ENCODE measurements around the gene KCNQ2. TPM values are rescaled to one million over a fixed set of nuclear protein-coding genes. Genes with fewer than 3 reads are reported as not detected.

Gene KCNQ2
- total and polyA plus RNA-seq, 10 of the 15 experiments (the other 5 are each of a cell fraction or from before 2014, with no cell fraction given), result 0.06 to 0.49 (median 0.26) TPM; not detected in 7

- H3K4me2 ChIP-seq (ENCODE audit: control insufficient read depth, insufficient read depth), result no peak overlapping the region
- ATAC-seq, result no peak
- TF ChIP-seq E2F4 (IDR thresholded peaks at IDR 0.05; ENCODE audit: low read depth, low read length), result no peak
- no peak for TF ChIP-seq RUNX3 (IDR thresholded peaks at IDR 0.05; ENCODE audit: low read length)
- TF ChIP-seq E4F1 (IDR thresholded peaks at IDR 0.05; ENCODE audit: borderline replicate concordance, partially characterized antibody), result no peak
- no peak for TF ChIP-seq TCF12 (IDR thresholded peaks at IDR 0.05; ENCODE audit: low read depth, low read length)
- TF ChIP-seq DPF2 (IDR thresholded peaks at IDR 0.05), result no peak
- TF ChIP-seq BACH1 (IDR thresholded peaks at IDR 0.05; ENCODE audit: borderline replicate concordance), result no peak
- H3K36me3 ChIP-seq (ENCODE audit: control insufficient read depth in 2 of 2, insufficient read depth in 2 of 2, low read length in 1 of 2), result no peaks in the 10 kb centered on the region
- ChIA-PET RAD21 (ENCODE audit: unreplicated experiment) (no interaction called here), CTCF (no interaction called here), SMC1A (ENCODE audit: uncharacterized antibody, unreplicated experiment) (no interaction called here), POLR2A (no interaction called here)
- intact Hi-C loops (cut with micrococcal nuclease; ENCODE audit: unreplicated experiment), result no loop called here
- H3K4me1 ChIP-seq (ENCODE audit: control insufficient read depth, insufficient read depth, low read length), result no peaks in the 10 kb centered on the region
- H4K20me1 ChIP-seq (ENCODE audit: control insufficient read depth, insufficient read depth), result no peaks in the 10 kb centered on the region
- no peak overlapping the region for H3K9ac ChIP-seq (ENCODE audit: control insufficient read depth, insufficient read depth, low read length)
- H3K27me3 ChIP-seq (replicated peaks in 1 of 2; ENCODE audit: control insufficient read depth in 2 of 2, insufficient read depth in 2 of 2, low read length in 1 of 2), result no peaks in the 10 kb centered on the region
- H3K4me3 ChIP-seq, result no peak overlapping the region
- FAIRE-seq, result no peak
- in situ Hi-C loops (cut with MboI), result no loop called here
- BruUV-seq (replicated peaks), result no TSS peak
- DNase-seq (ENCODE audit: low read depth, low spot score), result no peak
- no peaks in the 10 kb centered on the region; the same call in 2 of the 3 replicates for H3K9me3 ChIP-seq (replicated peaks; ENCODE audit: control insufficient read depth, insufficient read depth, low read length)
- no peaks in the 10 kb centered on the region for H3K79me2 ChIP-seq (ENCODE audit: control insufficient read depth, insufficient read depth, low read length)
- 31% methylated on average over 6 of the region's 12 CpGs for WGBS (ENCODE audit: insufficient coverage, insufficient replicate concordance, low lambda C conversion rate, missing lambda C conversion rate)
- H3K27ac ChIP-seq (ENCODE audit: control insufficient read depth, insufficient read depth), result no peak overlapping the region
- H2AFZ ChIP-seq (ENCODE audit: control insufficient read depth, low read depth, low read length), result no peak overlapping the region
Observed at GRCh38 chr20:63352811-63353221, 119.6 kb downstream of the KCNQ2 start.
